ENCODE data around the gene MTMR12.
"Not testable (repeated sequence)": the region's sequence is repeated elsewhere in the genome, so short reads cannot be mapped to it uniquely, and the experiment has no call there.

Gene MTMR12

GRCh38 chr5:32230356-32231099, 82.2 kb downstream of the MTMR12 start:
- DNase-seq: peak; percentile 34

DNA sequence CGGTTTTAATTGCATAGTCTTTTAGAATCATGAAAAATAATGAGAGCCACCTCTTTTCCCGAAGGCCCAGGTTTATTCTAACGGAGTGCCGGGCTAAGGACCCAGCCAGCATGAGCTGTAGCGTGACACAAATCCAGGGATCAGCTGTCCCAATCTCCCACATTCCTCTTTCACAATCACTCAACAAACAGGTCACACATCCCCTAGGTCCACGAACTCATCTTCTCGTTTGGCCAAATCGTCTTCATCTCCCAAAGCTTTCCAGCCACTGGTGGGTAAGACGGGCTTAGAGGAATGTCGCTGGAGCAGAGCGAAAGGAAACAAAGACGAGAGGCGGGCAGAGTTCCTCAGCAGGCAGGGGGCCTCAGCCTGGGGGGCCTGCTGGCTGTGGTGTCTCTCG, 83.2 kb downstream of the MTMR12 start:
- no peak for DNase-seq

DNA sequence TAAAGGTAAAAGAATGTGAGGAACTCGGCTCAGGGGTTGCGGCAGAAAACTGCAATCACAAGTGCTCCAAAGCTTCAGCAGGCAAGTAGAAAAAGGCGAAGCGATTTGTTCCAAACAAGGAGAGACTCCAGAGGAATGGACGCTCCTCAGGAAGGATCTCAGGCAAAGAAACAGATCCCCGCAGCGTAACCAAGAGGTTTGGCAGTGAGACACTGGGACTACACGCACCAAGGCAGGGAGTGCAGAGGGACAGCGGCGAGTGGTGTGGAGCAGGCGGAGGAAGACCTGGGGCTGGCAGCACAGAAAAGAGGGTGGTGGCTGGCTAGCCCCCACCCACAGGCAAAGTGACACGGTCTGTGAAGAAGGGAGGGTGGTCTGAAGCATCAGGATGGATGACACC, 83.9 kb downstream of the MTMR12 start:
- DNase-seq: no peak

DNA sequence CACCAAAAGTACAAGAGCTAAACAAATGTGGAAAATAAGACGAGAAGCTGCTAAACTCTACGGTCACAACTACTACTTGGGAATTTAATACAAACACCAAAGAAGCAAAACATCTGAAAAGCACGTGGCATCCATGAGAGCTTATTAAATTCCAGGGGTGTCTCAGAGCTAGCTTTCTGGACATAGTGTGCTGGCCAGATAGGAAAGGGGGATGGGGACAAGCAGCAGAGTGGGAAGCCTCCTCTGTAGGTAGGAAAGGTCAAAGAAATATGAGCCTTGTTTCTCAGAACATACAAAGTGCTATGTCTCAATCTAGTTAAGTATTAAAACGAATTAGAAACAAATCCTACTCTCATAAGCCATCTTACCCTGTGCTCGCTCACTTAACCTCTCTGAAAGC, 87.3 kb downstream of the MTMR12 start:
- no peak for DNase-seq

- DNase-seq: no peak
Observed at GRCh38 chr5:32223972-32224609, 88.6 kb downstream of the MTMR12 start.

DNA sequence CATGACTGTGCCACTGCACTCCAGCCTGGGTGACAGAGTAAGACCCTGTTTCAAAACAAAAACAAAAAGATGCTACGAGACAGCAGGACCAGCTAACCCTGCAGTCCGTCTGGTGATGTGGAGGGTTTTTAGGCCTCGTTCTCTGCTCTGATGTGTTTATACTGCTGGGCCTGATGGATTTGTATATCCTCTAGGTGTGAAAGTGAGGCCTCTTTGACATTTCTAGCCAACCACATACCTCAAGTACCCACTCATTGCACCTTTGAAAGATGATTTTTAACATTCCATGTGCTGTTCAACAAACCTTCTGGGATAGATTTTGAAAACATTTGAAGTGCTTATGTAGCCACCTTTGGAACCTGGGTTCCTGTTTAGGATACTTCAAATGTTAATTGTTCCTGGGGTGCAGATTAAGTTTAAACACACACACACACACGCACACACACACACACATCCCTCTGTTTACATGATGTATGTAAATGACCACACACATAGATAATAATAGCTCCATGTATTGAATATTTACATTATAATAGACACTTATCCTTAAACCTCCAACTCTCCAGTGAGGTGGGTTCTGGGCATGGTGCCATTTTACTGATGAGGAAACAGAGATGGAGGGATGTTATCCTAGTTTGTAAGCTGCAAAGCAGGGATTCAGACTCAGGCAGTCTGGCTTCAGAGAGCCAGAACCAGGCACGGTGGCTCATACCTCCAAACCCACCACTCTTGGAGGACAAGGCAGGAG, 89.8 kb downstream of the MTMR12 start:
- no peak for DNase-seq

DNA sequence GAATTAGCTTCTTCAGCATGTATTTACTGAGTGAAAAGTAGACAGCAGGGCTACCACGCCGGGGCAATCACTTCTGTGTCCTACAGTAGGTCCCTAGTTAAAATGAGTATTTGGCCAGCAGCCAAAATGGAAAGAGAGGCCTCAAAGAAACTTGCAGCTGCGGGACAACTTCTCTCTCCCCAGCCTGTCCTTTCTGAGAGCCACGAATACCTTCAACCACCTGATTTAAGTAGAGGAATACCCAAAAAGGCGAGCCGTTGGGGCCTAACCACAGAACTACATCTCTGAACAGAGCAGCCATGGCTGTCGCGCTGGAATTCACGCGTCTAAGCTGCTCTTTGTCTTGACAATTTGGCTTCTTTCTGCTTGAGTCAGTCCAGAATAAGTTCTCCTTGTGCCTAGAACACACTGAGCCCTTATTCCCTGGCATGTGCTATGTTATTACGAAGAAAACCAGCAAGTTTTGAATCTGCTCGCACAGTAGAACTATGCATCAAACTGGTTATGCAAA, 94.8 kb downstream of the MTMR12 start:
- peak; percentile 46 for DNase-seq

DNA sequence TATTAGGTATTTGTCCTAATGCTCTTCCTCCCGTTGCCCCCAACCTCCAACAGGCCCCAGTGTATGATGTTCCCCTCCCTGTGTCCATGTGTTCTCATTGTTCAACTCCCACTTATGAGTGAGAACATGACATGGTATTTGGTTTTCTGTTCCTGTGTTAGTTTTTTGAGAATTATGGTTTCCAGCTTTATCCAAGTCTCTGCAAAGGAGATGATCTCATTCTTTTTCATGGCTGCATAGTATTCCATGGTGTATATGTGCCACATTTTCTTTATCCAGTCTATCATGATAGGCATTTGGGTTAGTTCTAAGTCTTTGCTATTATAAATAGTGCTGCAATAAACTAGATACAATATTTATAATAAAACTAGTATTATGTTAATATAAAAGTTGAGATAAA, 98.4 kb downstream of the MTMR12 start:
- DNase-seq: not testable (repeated sequence)

DNA sequence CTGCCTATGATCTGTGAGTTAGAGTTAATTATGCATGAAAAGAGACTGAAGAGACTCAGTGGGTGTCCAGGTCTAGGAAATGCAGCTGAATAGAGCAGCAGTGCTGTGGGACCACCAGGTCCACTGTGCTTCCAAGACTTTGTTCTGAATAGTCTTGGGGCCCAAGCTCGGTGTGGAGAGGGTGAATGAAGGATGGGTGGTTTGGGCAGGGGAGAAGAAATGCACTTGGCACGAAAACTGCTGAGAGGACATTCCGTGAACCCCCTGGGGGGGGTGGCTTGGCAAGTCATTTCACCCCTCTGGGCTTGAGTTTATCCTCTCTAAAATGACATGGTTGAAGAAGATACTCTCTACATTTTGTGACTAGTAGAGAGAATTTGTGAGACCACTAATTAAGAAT, 102.6 kb downstream of the MTMR12 start:
- DNase-seq: no peak

DNA sequence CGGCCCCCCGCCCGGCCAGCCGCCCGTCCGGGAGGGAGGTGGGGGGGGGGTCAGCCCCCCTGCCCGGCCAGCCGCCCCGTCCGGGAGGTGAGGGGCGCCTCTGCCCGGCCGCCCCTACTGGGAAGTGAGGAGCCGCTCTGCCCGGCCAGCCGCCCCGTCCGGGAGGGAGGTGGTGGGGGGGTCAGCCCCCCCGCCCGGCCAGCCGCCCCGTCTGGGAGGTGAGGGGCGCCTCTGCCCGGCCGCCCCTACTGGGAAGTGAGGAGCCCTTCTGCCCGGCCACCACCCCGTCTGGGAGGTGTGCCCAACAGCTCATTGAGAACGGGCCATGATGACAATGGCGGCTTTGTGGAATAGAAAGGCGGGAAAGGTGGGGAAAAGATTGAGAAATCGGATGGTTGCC, 103.9 kb downstream of the MTMR12 start:
- DNase-seq: not testable (repeated sequence)

DNA sequence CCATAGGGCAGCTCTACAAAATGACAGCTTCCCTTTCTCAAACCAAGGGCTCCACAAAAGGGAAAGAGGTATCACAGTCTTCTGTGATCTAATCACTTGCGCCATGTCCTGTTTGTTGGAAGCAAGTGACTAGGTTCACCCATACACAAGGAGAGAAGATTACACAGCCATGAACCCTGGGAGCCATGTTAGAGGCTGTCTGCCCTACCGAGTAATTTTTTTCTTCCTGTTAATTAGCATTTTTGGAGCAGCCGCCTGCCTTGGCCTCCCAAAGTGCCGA, 105.4 kb downstream of the MTMR12 start:
- DNase-seq: no peak

DNA sequence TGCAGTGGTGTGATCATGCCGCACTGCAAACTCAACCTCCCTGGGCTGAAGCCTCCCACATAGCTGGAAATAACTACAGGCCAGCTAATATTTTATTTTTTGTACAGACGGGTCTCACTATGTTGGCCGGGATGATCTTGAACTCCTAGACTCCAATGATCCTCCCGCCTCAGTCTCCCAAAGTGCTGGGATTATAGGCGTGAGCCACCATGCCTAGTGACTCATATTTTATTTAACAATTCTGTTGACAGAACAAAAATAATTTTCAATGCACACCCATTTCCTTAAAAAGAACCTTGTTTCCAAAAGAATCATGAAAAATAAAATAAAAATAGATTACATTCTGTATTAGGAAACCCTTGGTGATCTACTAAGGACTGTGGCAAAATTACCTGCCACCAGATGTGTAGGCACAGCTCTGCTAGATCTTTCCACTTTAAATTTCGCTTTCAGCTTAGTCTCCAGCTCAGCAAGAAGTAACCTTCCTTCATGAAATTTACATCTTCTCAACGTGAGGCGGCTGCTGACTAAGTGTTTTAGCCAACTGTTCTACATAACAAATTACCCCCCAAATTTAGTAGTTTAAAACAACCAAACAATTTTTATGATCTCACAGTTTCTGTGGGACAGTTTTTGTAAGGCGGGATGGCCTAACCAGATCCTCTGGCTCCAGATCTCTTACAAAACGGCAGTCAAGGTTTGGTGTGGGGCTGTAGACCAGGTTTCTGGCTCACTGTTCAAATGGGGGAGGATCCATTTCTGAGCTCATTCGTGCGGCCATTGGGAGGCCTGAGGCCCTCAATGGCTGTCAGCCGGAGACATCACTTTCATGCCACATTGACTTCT, 106.0 kb downstream of the MTMR12 start:
- no peak for DNase-seq

- DNase-seq: no peak
Observed at GRCh38 chr5:32206053-32206452, 106.7 kb downstream of the MTMR12 start.

GRCh38 chr5:32202394-32202793, 110.3 kb downstream of the MTMR12 start:
- DNase-seq: no peak

DNA sequence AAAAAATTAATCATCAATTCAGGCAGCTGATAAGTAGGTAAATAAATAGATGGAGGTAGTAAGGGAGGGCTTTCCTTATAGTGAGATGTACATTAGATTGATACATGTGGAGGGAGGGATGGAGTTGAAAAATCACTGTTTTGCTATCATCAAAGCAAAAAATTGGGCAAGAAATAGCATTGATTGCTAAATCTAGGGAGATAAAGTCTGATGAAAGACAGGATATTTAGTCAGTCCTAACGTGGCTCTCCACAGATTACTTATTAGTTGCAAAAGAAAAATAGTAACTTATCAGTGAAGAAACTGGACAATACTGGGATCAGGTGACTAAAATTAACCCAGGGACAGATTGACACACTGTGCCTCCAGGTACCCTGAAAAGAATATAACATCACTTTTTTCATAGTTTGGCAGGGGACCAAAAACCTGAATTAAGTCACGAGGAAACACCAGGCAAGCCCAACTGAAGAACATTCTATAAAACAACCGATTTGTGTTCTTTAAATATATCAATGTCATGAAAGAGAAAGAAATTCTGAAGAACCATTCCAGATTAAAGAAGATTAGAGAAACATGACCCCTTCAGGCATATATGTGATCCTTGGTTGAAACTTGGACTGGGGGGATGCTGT, 111.5 kb downstream of the MTMR12 start:
- peak; percentile 25 for DNase-seq

DNA sequence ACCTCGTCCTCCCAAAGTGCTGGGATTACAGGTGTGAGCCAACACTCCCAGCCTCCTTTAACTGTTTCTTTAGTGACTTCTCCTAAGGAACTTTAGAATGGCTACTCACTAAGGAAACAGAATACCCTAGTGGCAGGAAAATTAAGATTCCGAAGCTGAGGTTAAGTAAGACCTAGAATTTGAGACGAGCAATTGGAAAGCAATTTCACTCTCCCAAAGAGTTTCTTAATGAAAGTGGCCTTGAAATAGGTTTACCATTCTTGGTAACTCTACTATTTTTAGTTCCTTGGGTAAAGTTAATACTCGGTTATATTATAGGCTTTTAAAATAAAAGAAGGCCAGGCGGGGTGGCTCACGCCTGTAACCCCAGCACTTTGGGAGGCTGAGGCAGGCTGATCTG, 115.7 kb downstream of the MTMR12 start:
- no peak for DNase-seq

GRCh38 chr5:32195265-32195664, 117.5 kb downstream of the MTMR12 start:
- DNase-seq: no peak

DNA sequence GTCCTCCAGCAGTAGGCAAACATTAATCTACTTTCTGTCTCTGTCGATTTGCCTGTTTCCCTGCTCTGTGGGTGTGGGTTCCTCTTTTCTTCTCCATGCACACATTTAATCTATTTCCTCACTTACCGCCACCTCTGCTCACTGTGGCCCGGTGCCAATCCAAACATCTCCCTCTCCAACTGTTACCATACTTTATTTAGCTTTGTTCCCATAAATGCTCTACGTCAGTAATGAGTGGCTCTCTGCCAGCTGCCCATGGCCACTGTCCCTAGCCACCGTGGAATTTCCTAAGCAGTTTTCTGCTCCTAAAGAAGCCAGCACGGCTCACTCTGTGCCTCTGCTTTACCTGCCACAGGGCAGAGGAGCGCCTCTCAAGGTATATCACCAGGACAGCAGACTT, 119.1 kb downstream of the MTMR12 start:
- DNase-seq: peak; percentile 85

GRCh38 chr5:32190095-32190494, 122.6 kb downstream of the MTMR12 start:
- DNase-seq: peak; percentile 43

GRCh38 chr5:32187675-32188074, 125.1 kb downstream of the MTMR12 start:
- DNase-seq: no peak

DNA sequence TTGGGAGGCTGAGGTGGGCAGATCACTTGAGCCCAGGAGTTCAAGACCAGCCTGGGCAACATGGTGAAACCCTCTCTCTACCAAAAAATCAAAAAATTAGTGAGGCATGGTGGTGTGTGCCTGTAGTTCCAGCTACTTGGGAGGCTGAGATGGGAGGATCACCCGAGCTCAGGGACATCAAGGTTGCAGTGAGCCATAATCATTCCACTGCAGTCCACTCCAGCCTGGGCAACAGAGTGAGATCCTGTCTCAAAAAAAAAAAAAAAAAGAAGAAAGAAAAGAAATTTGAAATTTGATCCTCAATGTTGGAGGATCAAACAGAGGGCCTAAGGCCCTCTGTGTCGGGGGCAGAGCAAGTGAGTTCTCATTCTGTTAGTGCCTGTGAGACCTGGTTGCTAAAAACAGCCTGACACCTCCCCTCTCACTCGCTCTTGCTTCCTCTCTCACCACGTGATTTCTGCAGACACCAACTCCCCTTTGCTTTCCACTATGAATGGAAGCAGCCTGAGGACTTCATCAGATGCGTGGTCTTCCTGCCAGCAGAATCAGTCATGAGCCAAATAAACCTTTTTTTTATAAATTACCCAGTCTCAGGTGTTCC, 130.2 kb downstream of the MTMR12 start:
- DNase-seq: no peak
